ENCODE measurements around the gene LMBRD1.

The LMBRD1 gene

GRCh38 chr6:69761853-69762252, 35.0 kb downstream of the LMBRD1 start:
- H3K36me3 ChIP-seq (ENCODE audit: insufficient read depth): no peaks in the 10 kb centered on the region
- TF ChIP-seq CTCF (conservative IDR thresholded peaks at IDR 0.05; ENCODE audit: low read depth, low read length): no peak
- no peak overlapping the region for H2AFZ ChIP-seq (ENCODE audit: low read depth)
- no peaks in the 10 kb centered on the region for H3K79me2 ChIP-seq (ENCODE audit: insufficient read depth, low read depth)
- peaks cover 6% of the 10 kb centered on the region for H3K4me1 ChIP-seq (ENCODE audit: low read depth, poor library complexity, severe bottlenecking)
- no peak overlapping the region for H3K27ac ChIP-seq
- H3K4me3 ChIP-seq (IDR thresholded peaks at IDR 0.05; ENCODE audit: insufficient read depth, low read depth, low read length): no peak overlapping the region
- no peaks in the 10 kb centered on the region for H3K27me3 ChIP-seq (ENCODE audit: insufficient read depth, low read depth)
- H3K9ac ChIP-seq: no peak overlapping the region
- H4K20me1 ChIP-seq (ENCODE audit: insufficient read depth): no peaks in the 10 kb centered on the region
- H3K4me2 ChIP-seq: no peak overlapping the region

- H4K20me1 ChIP-seq (ENCODE audit: insufficient read depth): no peaks in the 10 kb centered on the region
- no peak overlapping the region for H3K4me2 ChIP-seq
- no peak overlapping the region for H3K9ac ChIP-seq
- peaks cover 6% of the 10 kb centered on the region for H3K4me1 ChIP-seq (ENCODE audit: low read depth, poor library complexity, severe bottlenecking)
- no peak overlapping the region for H3K27ac ChIP-seq
- H3K79me2 ChIP-seq (ENCODE audit: insufficient read depth, low read depth): no peaks in the 10 kb centered on the region
- no peak overlapping the region for H3K4me3 ChIP-seq (IDR thresholded peaks at IDR 0.05; ENCODE audit: insufficient read depth, low read depth, low read length)
- TF ChIP-seq CTCF (conservative IDR thresholded peaks at IDR 0.05; ENCODE audit: low read depth, low read length): no peak
- H3K36me3 ChIP-seq (ENCODE audit: insufficient read depth): no peaks in the 10 kb centered on the region
- H3K27me3 ChIP-seq (ENCODE audit: insufficient read depth, low read depth): no peaks in the 10 kb centered on the region
- no peak overlapping the region for H2AFZ ChIP-seq (ENCODE audit: low read depth)
Observed at GRCh38 chr6:69758214-69758613, 38.6 kb downstream of the LMBRD1 start.

DNA sequence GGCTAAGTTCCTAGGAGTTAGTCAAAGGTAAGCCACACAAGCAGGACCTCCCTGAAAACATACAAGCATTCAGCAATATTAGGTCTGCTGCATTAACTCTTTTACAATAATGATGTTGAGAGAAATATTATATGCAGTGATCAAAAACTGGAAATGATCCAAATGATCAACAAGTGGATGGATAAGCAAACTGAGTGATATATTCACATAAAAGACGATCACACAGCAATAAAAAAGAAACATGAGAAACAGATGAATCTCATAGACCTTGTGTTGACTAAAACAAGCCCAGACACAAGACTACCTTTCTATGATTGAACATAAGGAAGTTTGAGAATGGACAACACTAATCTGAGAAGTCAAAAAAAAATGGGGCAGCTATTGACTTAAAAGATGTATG, 39.9 kb downstream of the LMBRD1 start:
- H3K79me2 ChIP-seq (ENCODE audit: insufficient read depth, low read depth): no peaks in the 10 kb centered on the region
- no peaks in the 10 kb centered on the region for H4K20me1 ChIP-seq (ENCODE audit: insufficient read depth)
- H3K27ac ChIP-seq: no peak overlapping the region
- H3K4me3 ChIP-seq (IDR thresholded peaks at IDR 0.05; ENCODE audit: insufficient read depth, low read depth, low read length): no peak overlapping the region
- H3K4me1 ChIP-seq (ENCODE audit: low read depth, poor library complexity, severe bottlenecking): peaks cover 6% of the 10 kb centered on the region
- H2AFZ ChIP-seq (ENCODE audit: low read depth): no peak overlapping the region
- H3K9ac ChIP-seq: no peak overlapping the region
- no peaks in the 10 kb centered on the region for H3K27me3 ChIP-seq (ENCODE audit: insufficient read depth, low read depth)
- TF ChIP-seq CTCF (conservative IDR thresholded peaks at IDR 0.05; ENCODE audit: low read depth, low read length): no peak
- H3K36me3 ChIP-seq (ENCODE audit: insufficient read depth): no peaks in the 10 kb centered on the region
- no peak overlapping the region for H3K4me2 ChIP-seq

DNA sequence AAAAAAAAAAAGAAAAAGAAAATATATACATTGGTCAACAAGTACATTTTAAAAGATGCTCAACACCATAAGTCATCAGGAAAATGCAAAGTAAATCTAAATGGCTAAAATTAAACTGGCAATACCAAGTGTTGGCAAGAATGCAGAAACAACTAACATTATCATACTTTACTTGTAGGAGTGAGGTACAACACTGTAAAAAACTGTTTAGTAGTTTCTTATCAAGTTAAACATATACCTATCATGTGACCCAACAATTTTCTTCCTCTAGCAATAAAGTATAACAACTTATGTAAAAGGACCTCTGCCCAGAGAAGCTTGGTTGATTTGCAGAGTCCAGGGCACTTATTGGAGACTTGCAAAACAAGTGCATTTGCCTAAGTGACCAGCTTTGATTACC, 40.4 kb downstream of the LMBRD1 start:
- H4K20me1 ChIP-seq (ENCODE audit: insufficient read depth): no peaks in the 10 kb centered on the region
- H3K4me2 ChIP-seq: no peak overlapping the region
- no peak for TF ChIP-seq CTCF (conservative IDR thresholded peaks at IDR 0.05; ENCODE audit: low read depth, low read length)
- H3K9ac ChIP-seq: no peak overlapping the region
- peaks cover 6% of the 10 kb centered on the region for H3K4me1 ChIP-seq (ENCODE audit: low read depth, poor library complexity, severe bottlenecking)
- H3K79me2 ChIP-seq (ENCODE audit: insufficient read depth, low read depth): no peaks in the 10 kb centered on the region
- H3K36me3 ChIP-seq (ENCODE audit: insufficient read depth): no peaks in the 10 kb centered on the region
- H3K27ac ChIP-seq: no peak overlapping the region
- no peak overlapping the region for H3K4me3 ChIP-seq (IDR thresholded peaks at IDR 0.05; ENCODE audit: insufficient read depth, low read depth, low read length)
- no peak overlapping the region for H2AFZ ChIP-seq (ENCODE audit: low read depth)
- no peaks in the 10 kb centered on the region for H3K27me3 ChIP-seq (ENCODE audit: insufficient read depth, low read depth)

DNA sequence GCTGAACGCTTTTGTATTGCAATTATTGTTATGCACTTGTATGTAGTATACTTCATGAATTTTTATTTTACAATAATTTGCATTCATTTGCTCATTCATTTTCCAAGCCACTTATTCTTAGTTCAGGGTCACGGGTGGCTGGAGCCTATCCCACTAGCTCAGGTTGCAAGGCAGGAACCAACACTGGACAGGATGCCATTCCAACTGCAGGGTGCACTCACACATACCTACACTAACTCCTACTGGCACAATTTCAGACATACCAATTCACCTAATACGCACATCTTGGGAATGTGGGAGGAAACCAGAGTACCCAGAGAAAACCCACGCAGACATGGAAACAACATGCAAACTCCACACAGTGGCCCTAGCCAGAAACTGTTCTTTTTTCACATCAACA, 61.8 kb downstream of the LMBRD1 start:
- no peaks in the 10 kb centered on the region for H3K36me3 ChIP-seq (ENCODE audit: insufficient read depth)
- no peaks in the 10 kb centered on the region for H3K4me1 ChIP-seq (ENCODE audit: low read depth, poor library complexity, severe bottlenecking)
- no peaks in the 10 kb centered on the region for H4K20me1 ChIP-seq (ENCODE audit: insufficient read depth)
- no peak overlapping the region for H3K4me3 ChIP-seq (IDR thresholded peaks at IDR 0.05; ENCODE audit: insufficient read depth, low read depth, low read length)
- no peak overlapping the region for H3K4me2 ChIP-seq
- no peak overlapping the region for H3K27ac ChIP-seq
- no peak overlapping the region for H2AFZ ChIP-seq (ENCODE audit: low read depth)
- no peaks in the 10 kb centered on the region for H3K27me3 ChIP-seq (ENCODE audit: insufficient read depth, low read depth)
- H3K9ac ChIP-seq: no peak overlapping the region
- TF ChIP-seq CTCF (conservative IDR thresholded peaks at IDR 0.05; ENCODE audit: low read depth, low read length): no peak
- no peaks in the 10 kb centered on the region for H3K79me2 ChIP-seq (ENCODE audit: insufficient read depth, low read depth)
